ENCODE results near the gene TJP3.
"Not testable (repeated sequence)": the region's sequence is repeated elsewhere in the genome, so short reads cannot be mapped to it uniquely, and the experiment has no call there.

The TJP3 gene

GRCh38 chr19:3743486-3743885 lies 35.3 kb downstream of the TJP3 start:
- no peaks in the 10 kb centered on the region for H3K9me3 ChIP-seq (ENCODE audit: low read length)
- no peak overlapping the region for H3K9ac ChIP-seq (ENCODE audit: low read length)
- H3K4me1 ChIP-seq (ENCODE audit: insufficient read depth, low read length): no peaks in the 10 kb centered on the region
- H3K4me3 ChIP-seq (ENCODE audit: low read depth in 1 of 2, low read length in 2 of 2): no peak overlapping the region
- no peaks in the 10 kb centered on the region for H3K36me3 ChIP-seq (ENCODE audit: insufficient read depth, low read length)
- no peak overlapping the region for H3K27ac ChIP-seq (ENCODE audit: low read depth, low read length)
- peaks cover 0 to 12% of the 10 kb centered on the region in 2 donors for H3K27me3 ChIP-seq (ENCODE audit: control insufficient read depth in 1 of 2, insufficient read depth in 2 of 2, low read length in 2 of 2)

GRCh38 chr19:3745363-3746045 lies 37.3 kb downstream of the TJP3 start:
- H3K9ac ChIP-seq (ENCODE audit: low read length): no peak overlapping the region
- H3K27me3 ChIP-seq (ENCODE audit: control insufficient read depth in 1 of 2, insufficient read depth in 2 of 2, low read length in 2 of 2): peaks cover 0 to 12% of the 10 kb centered on the region in 2 donors
- H3K27ac ChIP-seq (ENCODE audit: low read depth, low read length): no peak overlapping the region
- peaks cover 8% of the 10 kb centered on the region for H3K36me3 ChIP-seq (ENCODE audit: insufficient read depth, low read length)
- no peak overlapping the region for H3K4me3 ChIP-seq (ENCODE audit: low read depth in 1 of 2, low read length in 2 of 2)
- H3K4me1 ChIP-seq (ENCODE audit: insufficient read depth, low read length): no peaks in the 10 kb centered on the region
- H3K9me3 ChIP-seq (ENCODE audit: low read length): no peaks in the 10 kb centered on the region

- H3K9ac ChIP-seq (ENCODE audit: low read length): no peak overlapping the region
- peaks cover 0 to 12% of the 10 kb centered on the region in 2 donors for H3K27me3 ChIP-seq (ENCODE audit: control insufficient read depth in 1 of 2, insufficient read depth in 2 of 2, low read length in 2 of 2)
- H3K36me3 ChIP-seq (ENCODE audit: insufficient read depth, low read length): peaks cover 13% of the 10 kb centered on the region
- H3K27ac ChIP-seq (ENCODE audit: low read depth, low read length): no peak overlapping the region
- H3K9me3 ChIP-seq (ENCODE audit: low read length): no peaks in the 10 kb centered on the region
- H3K4me3 ChIP-seq (ENCODE audit: low read depth in 1 of 2, low read length in 2 of 2): no peak overlapping the region
- H3K4me1 ChIP-seq (ENCODE audit: insufficient read depth, low read length): no peaks in the 10 kb centered on the region
Observed at GRCh38 chr19:3746371-3747056, 38.3 kb downstream of the TJP3 start.

GRCh38 chr19:3748965-3749364 lies 40.8 kb downstream of the TJP3 start:
- Histone ChIP-seq H3K36me3 (ENCODE audit: insufficient read depth, low read length) (peaks cover 13% of the 10 kb centered on the region), H3K9ac (ENCODE audit: low read length) (no peak overlapping the region), H3K27me3 (ENCODE audit: control insufficient read depth in 1 of 2, insufficient read depth in 2 of 2, low read length in 2 of 2) (peaks cover 0 to 12% of the 10 kb centered on the region in 2 donors), H3K27ac (ENCODE audit: low read depth, low read length) (no peak overlapping the region), H3K4me3 (ENCODE audit: low read depth in 1 of 2, low read length in 2 of 2) (no peak overlapping the region), H3K4me1 (ENCODE audit: insufficient read depth, low read length) (no peaks in the 10 kb centered on the region), H3K9me3 (ENCODE audit: low read length) (no peaks in the 10 kb centered on the region)

- no peak overlapping the region for H3K27ac ChIP-seq (ENCODE audit: low read depth, low read length)
- H3K4me1 ChIP-seq (ENCODE audit: insufficient read depth, low read length): no peaks in the 10 kb centered on the region
- no peak overlapping the region for H3K4me3 ChIP-seq (ENCODE audit: low read depth in 1 of 2, low read length in 2 of 2)
- H3K9ac ChIP-seq (ENCODE audit: low read length): no peak overlapping the region
- no peaks in the 10 kb centered on the region for H3K9me3 ChIP-seq (ENCODE audit: low read length)
- H3K36me3 ChIP-seq (ENCODE audit: insufficient read depth, low read length): peaks cover 13% of the 10 kb centered on the region
- H3K27me3 ChIP-seq (ENCODE audit: control insufficient read depth in 1 of 2, insufficient read depth in 2 of 2, low read length in 2 of 2): peaks cover 0 to 12% of the 10 kb centered on the region in 2 donors
Observed at GRCh38 chr19:3750211-3750610, 42.0 kb downstream of the TJP3 start.

GRCh38 chr19:3751236-3751635 lies 43.1 kb downstream of the TJP3 start:
- no peaks in the 10 kb centered on the region for H3K4me1 ChIP-seq (ENCODE audit: insufficient read depth, low read length)
- no peak overlapping the region for H3K4me3 ChIP-seq (ENCODE audit: low read depth in 1 of 2, low read length in 2 of 2)
- H3K36me3 ChIP-seq (ENCODE audit: insufficient read depth, low read length): peaks cover 13% of the 10 kb centered on the region
- peaks cover 0 to 4% of the 10 kb centered on the region in 2 donors for H3K27me3 ChIP-seq (ENCODE audit: control insufficient read depth in 1 of 2, insufficient read depth in 2 of 2, low read length in 2 of 2)
- no peak overlapping the region for H3K9ac ChIP-seq (ENCODE audit: low read length)
- no peaks in the 10 kb centered on the region for H3K9me3 ChIP-seq (ENCODE audit: low read length)
- H3K27ac ChIP-seq (ENCODE audit: low read depth, low read length): no peak overlapping the region

- H3K9ac ChIP-seq (ENCODE audit: low read length): no peak overlapping the region
- no peaks in the 10 kb centered on the region for H3K9me3 ChIP-seq (ENCODE audit: low read length)
- H3K4me3 ChIP-seq (ENCODE audit: low read depth in 1 of 2, low read length in 2 of 2): no peak overlapping the region
- H3K36me3 ChIP-seq (ENCODE audit: insufficient read depth, low read length): peaks cover 13% of the 10 kb centered on the region
- H3K27me3 ChIP-seq (ENCODE audit: control insufficient read depth in 1 of 2, insufficient read depth in 2 of 2, low read length in 2 of 2): no peaks in the 10 kb centered on the region
- no peak overlapping the region for H3K27ac ChIP-seq (ENCODE audit: low read depth, low read length)
- no peaks in the 10 kb centered on the region for H3K4me1 ChIP-seq (ENCODE audit: insufficient read depth, low read length)
Observed at GRCh38 chr19:3752492-3752891, 44.3 kb downstream of the TJP3 start.

GRCh38 chr19:3753631-3754410 lies 45.6 kb downstream of the TJP3 start:
- H3K9ac ChIP-seq (ENCODE audit: low read length): no peak overlapping the region
- no peak overlapping the region for H3K4me3 ChIP-seq (ENCODE audit: low read depth in 1 of 2, low read length in 2 of 2)
- H3K27ac ChIP-seq (ENCODE audit: low read depth, low read length): no peak overlapping the region
- H3K27me3 ChIP-seq (ENCODE audit: control insufficient read depth in 1 of 2, insufficient read depth in 2 of 2, low read length in 2 of 2): no peaks in the 10 kb centered on the region
- no peaks in the 10 kb centered on the region for H3K9me3 ChIP-seq (ENCODE audit: low read length)
- no peaks in the 10 kb centered on the region for H3K4me1 ChIP-seq (ENCODE audit: insufficient read depth, low read length)
- H3K36me3 ChIP-seq (ENCODE audit: insufficient read depth, low read length): peaks cover 16% of the 10 kb centered on the region

- not testable (repeated sequence) for H3K4me3 ChIP-seq (ENCODE audit: low read depth in 1 of 2, low read length in 2 of 2); H3K9me3 ChIP-seq (ENCODE audit: low read length); H3K27ac ChIP-seq (ENCODE audit: low read depth, low read length); H3K27me3 ChIP-seq (ENCODE audit: control insufficient read depth in 1 of 2, insufficient read depth in 2 of 2, low read length in 2 of 2); H3K4me1 ChIP-seq (ENCODE audit: insufficient read depth, low read length); H3K36me3 ChIP-seq (ENCODE audit: insufficient read depth, low read length); H3K9ac ChIP-seq (ENCODE audit: low read length)
Observed at GRCh38 chr19:3757705-3758104, 49.5 kb downstream of the TJP3 start.

- not testable (repeated sequence) for H3K4me3 ChIP-seq (ENCODE audit: low read depth in 1 of 2, low read length in 2 of 2); H3K4me1 ChIP-seq (ENCODE audit: insufficient read depth, low read length); H3K9ac ChIP-seq (ENCODE audit: low read length); H3K27me3 ChIP-seq (ENCODE audit: control insufficient read depth in 1 of 2, insufficient read depth in 2 of 2, low read length in 2 of 2); H3K27ac ChIP-seq (ENCODE audit: low read depth, low read length); H3K9me3 ChIP-seq (ENCODE audit: low read length); H3K36me3 ChIP-seq (ENCODE audit: insufficient read depth, low read length)
Observed at GRCh38 chr19:3758297-3758696, 50.1 kb downstream of the TJP3 start.

- no peak overlapping the region for H3K9ac ChIP-seq (ENCODE audit: low read length)
- no peaks in the 10 kb centered on the region for H3K9me3 ChIP-seq (ENCODE audit: low read length)
- peaks cover 4% of the 10 kb centered on the region for H3K36me3 ChIP-seq (ENCODE audit: insufficient read depth, low read length)
- H3K4me3 ChIP-seq (ENCODE audit: low read depth in 1 of 2, low read length in 2 of 2): no peak overlapping the region
- H3K4me1 ChIP-seq (ENCODE audit: insufficient read depth, low read length): peaks cover 8% of the 10 kb centered on the region
- H3K27ac ChIP-seq (ENCODE audit: low read depth, low read length): no peak overlapping the region
- no peaks in the 10 kb centered on the region for H3K27me3 ChIP-seq (ENCODE audit: control insufficient read depth in 1 of 2, insufficient read depth in 2 of 2, low read length in 2 of 2)
Observed at GRCh38 chr19:3759482-3760254, 51.5 kb downstream of the TJP3 start.
